ENCODE measurements around the gene DAGLA. TPM values are rescaled to one million over a fixed set of nuclear protein-coding genes. Genes with fewer than 3 reads are reported as not detected.

DAGLA gene
- total RNA-seq, 6 donors from 2014 or later: 3.0 to 11.0 (median 8.0) TPM

- Histone ChIP-seq H3K27ac (no peak overlapping the region), H3K9me3 (no peaks in the 10 kb centered on the region), H3K4me3 (no peak overlapping the region), H3K4me1 (peaks cover 11 to 41% (median 19%) of the 10 kb centered on the region in 4 donors), H3K27me3 (peaks cover 0 to 11% (median 2%) of the 10 kb centered on the region in 4 donors), H3K36me3 (no peaks in the 10 kb centered on the region)
- DNase-seq (no peak), ATAC-seq (ENCODE audit: low FRiP score in 2 of 2) (no peak)
- TF ChIP-seq CTCF (IDR thresholded peaks at IDR 0.05): no peak
- TF ChIP-seq POLR2AphosphoS5 (IDR thresholded peaks at IDR 0.05): no peak
- no peak for TF ChIP-seq EP300 (IDR thresholded peaks at IDR 0.05)
- TF ChIP-seq POLR2A (IDR thresholded peaks at IDR 0.05): no peak
- WGBS, 2 donors: 79 to 82% methylated on average over 14 of the region's 14 CpGs
These were observed 4.9 kb downstream of the DAGLA start for GRCh38 chr11:61684870-61685616.

GRCh38 chr11:61685617-61685967, 5.4 kb downstream of the DAGLA start:
- Histone ChIP-seq H3K9me3 (no peaks in the 10 kb centered on the region), H3K27me3 (peaks cover 0 to 11% (median 2%) of the 10 kb centered on the region in 4 donors), H3K4me1 (peaks cover 10 to 37% (median 19%) of the 10 kb centered on the region in 4 donors), H3K27ac (no peak overlapping the region), H3K36me3 (no peaks in the 10 kb centered on the region), H3K4me3 (no peak overlapping the region)
- TF ChIP-seq CTCF (IDR thresholded peaks at IDR 0.05) (no peak), POLR2AphosphoS5 (IDR thresholded peaks at IDR 0.05) (no peak), POLR2A (IDR thresholded peaks at IDR 0.05) (no peak), EP300 (IDR thresholded peaks at IDR 0.05) (no peak)
- no peak for ATAC-seq (ENCODE audit: low FRiP score in 2 of 2)
- WGBS, 2 donors: 54 to 67% methylated on average over 9 of the region's 9 CpGs
- DNase-seq: no peak

- no peak for DNase-seq
- Histone ChIP-seq H3K4me3 (no peak overlapping the region), H3K4me1 (peaks cover 6 to 33% (median 16%) of the 10 kb centered on the region in 4 donors), H3K36me3 (no peaks in the 10 kb centered on the region), H3K27ac (no peak overlapping the region), H3K9me3 (no peaks in the 10 kb centered on the region), H3K27me3 (peaks cover 0 to 11% (median 2%) of the 10 kb centered on the region in 4 donors)
- no peak for TF ChIP-seq POLR2AphosphoS5 (IDR thresholded peaks at IDR 0.05)
- TF ChIP-seq CTCF (IDR thresholded peaks at IDR 0.05): no peak
- no peak for TF ChIP-seq EP300 (IDR thresholded peaks at IDR 0.05)
- no peak for TF ChIP-seq POLR2A (IDR thresholded peaks at IDR 0.05)
- WGBS, 2 donors: 66 to 75% methylated on average over 8 of the region's 8 CpGs
- ATAC-seq (ENCODE audit: low FRiP score in 2 of 2): no peak
These were observed 5.9 kb downstream of the DAGLA start for GRCh38 chr11:61686066-61686465.

GRCh38 chr11:61686469-61686868, 6.3 kb downstream of the DAGLA start:
- peaks cover 6 to 33% (median 16%) of the 10 kb centered on the region in 4 donors for H3K4me1 ChIP-seq
- TF ChIP-seq POLR2AphosphoS5 (IDR thresholded peaks at IDR 0.05) (no peak), EP300 (IDR thresholded peaks at IDR 0.05) (no peak), CTCF (IDR thresholded peaks at IDR 0.05) (no peak), POLR2A (IDR thresholded peaks at IDR 0.05) (no peak)
- H3K9me3 ChIP-seq: no peaks in the 10 kb centered on the region
- ATAC-seq (ENCODE audit: low FRiP score in 2 of 2): no peak
- no peak overlapping the region for H3K27ac ChIP-seq
- WGBS, 2 donors: 82 to 98% methylated on average over 8 of the region's 8 CpGs
- no peak overlapping the region for H3K4me3 ChIP-seq
- no peaks in the 10 kb centered on the region for H3K36me3 ChIP-seq
- peak in 1 of 2 donors; percentile 48 for DNase-seq
- peaks cover 0 to 11% (median 2%) of the 10 kb centered on the region in 4 donors for H3K27me3 ChIP-seq

GRCh38 chr11:61687420-61687819, 7.2 kb downstream of the DAGLA start:
- Histone ChIP-seq H3K27me3 (peaks cover 0 to 11% (median 2%) of the 10 kb centered on the region in 4 donors), H3K4me3 (no peak overlapping the region), H3K36me3 (no peaks in the 10 kb centered on the region), H3K9me3 (no peaks in the 10 kb centered on the region), H3K27ac (peak overlapping the region in 1 of 4 donors; percentile 29), H3K4me1 (peaks cover 6 to 27% (median 16%) of the 10 kb centered on the region in 4 donors)
- TF ChIP-seq EP300 (IDR thresholded peaks at IDR 0.05): no peak
- no peak for TF ChIP-seq POLR2AphosphoS5 (IDR thresholded peaks at IDR 0.05)
- no peak for TF ChIP-seq POLR2A (IDR thresholded peaks at IDR 0.05)
- TF ChIP-seq CTCF (IDR thresholded peaks at IDR 0.05): no peak
- 94 to 97% methylated on average over 11 of the region's 11 CpGs for WGBS, 2 donors
- ATAC-seq (ENCODE audit: low FRiP score in 2 of 2) (no peak), DNase-seq (no peak)
